PC-3 (cell line): ENCODE results near the gene TRABD2B. TPM values are rescaled to one million over a fixed set of nuclear protein-coding genes. Genes with fewer than 3 reads are reported as not detected.

Experiments
- ATAC-seq: fragments of 200-7000 bp; cut with Tn5 transposase; 2 replicates; pipeline ENCODE4 v1.9.1; 2020; ENCODE audit warnings: mild to moderate bottlenecking, moderate library complexity
- BruUV-seq: library from RNA; stranded (reverse); fragments of 400-500 nt; replicated peaks from 2 replicates; lab custom pipeline; 2021; lab: Mats Ljungman, UMichigan
- CTCF ChIA-PET: fragments of 300-600 bp; sonication (Branson Sonifier 250); formaldehyde crosslinking; loops from one replicate; lab custom pipeline; 2022; ENCODE audit warnings: antibody characterized with exemption; lab: Charles Lee
- POLR2A ChIA-PET: fragments of 300-600 bp; sonication (Branson Sonifier 250); formaldehyde crosslinking; loops from one replicate; lab custom pipeline; 2022; ENCODE audit warnings: antibody characterized with exemption; ENCODE audit not compliant: unreplicated experiment; lab: Charles Lee
- DNase-seq: peaks from one replicate; pipeline ENCODE4 v3.0.0-alpha.2; 2015
- H2AFZ ChIP-seq: fragments of 300-600 bp; sonication (generic); 2 replicates; pipeline ENCODE4 v1.6.0; 2016; ENCODE audit warnings: antibody characterized with exemption, low read length
- H3F3A ChIP-seq: fragments of 300-600 bp; sonication (generic); one replicate; pipeline ENCODE4 v1.6.0; 2017; ENCODE audit warnings: antibody characterized with exemption, low read length, control low read depth, mild to moderate bottlenecking; ENCODE audit not compliant: unreplicated experiment
- H3K27ac ChIP-seq: fragments of 300-600 bp; sonication (generic); 2 replicates; pipeline ENCODE4 v1.5.1; 2016; ENCODE audit warnings: mild to moderate bottlenecking, low read length
- H3K27me3 ChIP-seq: fragments of 300-600 bp; sonication (generic); 2 replicates; pipeline ENCODE4 v1.6.1; 2016; ENCODE audit warnings: low read length, mixed read lengths
- H3K36me3 ChIP-seq: fragments of 300-600 bp; sonication (generic); 2 replicates; pipeline ENCODE4 v1.6.1; 2016; ENCODE audit warnings: low read depth, mixed run types, low read length, mixed read lengths
- H3K4me1 ChIP-seq: fragments of 300-600 bp; sonication (generic); 2 replicates; pipeline ENCODE4 v1.5.1; 2016; ENCODE audit warnings: low read length; ENCODE audit not compliant: insufficient read depth
- H3K4me2 ChIP-seq: fragments of 300-600 bp; sonication (generic); 2 replicates; pipeline ENCODE4 v1.6.0; 2016; ENCODE audit warnings: low read length
- H3K4me3 ChIP-seq: fragments of 300-600 bp; sonication (generic); 2 replicates; pipeline ENCODE4 v1.5.1; 2016; ENCODE audit warnings: mild to moderate bottlenecking, low read length, mixed read lengths
- H3K79me2 ChIP-seq: fragments of 300-600 bp; sonication (generic); 2 replicates; pipeline ENCODE4 v1.6.1; 2017; ENCODE audit warnings: low read length, mixed read lengths
- H3K9ac ChIP-seq: fragments of 300-600 bp; sonication (generic); 2 replicates; pipeline ENCODE4 v1.6.0; 2016; ENCODE audit warnings: mild to moderate bottlenecking, low read length
- H3K9me2 ChIP-seq: fragments of 300-600 bp; sonication (generic); replicated peaks from 2 replicates; pipeline ENCODE4 v1.6.1; 2016; ENCODE audit warnings: mixed run types, low read length, mixed read lengths
- H3K9me3 ChIP-seq: fragments of 300-600 bp; sonication (generic); 2 replicates; pipeline ENCODE4 v1.6.1; 2016; ENCODE audit warnings: low read length, mixed read lengths
- H4K20me1 ChIP-seq: fragments of 300-600 bp; sonication (generic); 2 replicates; pipeline ENCODE4 v1.6.1; 2016; ENCODE audit warnings: low read length, mixed read lengths
- EZH2 ChIP-seq: fragments of 300-600 bp; sonication (generic); IDR thresholded peaks from one replicate; pipeline ENCODE4 v1.6.1; 2017; ENCODE audit warnings: antibody characterized with exemption, mild to moderate bottlenecking, low read length; ENCODE audit not compliant: unreplicated experiment
- EZH2phosphoT487 ChIP-seq: fragments of 300-600 bp; sonication (generic); IDR thresholded peaks from 2 replicates; pipeline ENCODE4 v1.6.1; 2018; ENCODE audit warnings: mild to moderate bottlenecking, antibody characterized with exemption, low read length, borderline replicate concordance
- intact Hi-C: fragments of 100-400 bp; cut with micrococcal nuclease; formaldehyde crosslinking; loops from 2 replicates; pipeline ENCODE4 v1.9.0; 2023
- total RNA-seq: library from RNA; depleted of rRNA; stranded (reverse); fragments of >200 nt; gene quantifications from 2 replicates; pipeline ENCODE4 v1.2.3, GENCODE V29; 2014
- TF ChIP-seq, protein P1 (sequence below): fragments of 300-600 bp; sonication (generic); conservative IDR thresholded peaks from 2 replicates; pipeline ENCODE4 v1.5.1; 2017; ENCODE audit warnings: antibody characterized with exemption, low read depth, mild to moderate bottlenecking, low read length

Gene TRABD2B
- total RNA-seq, 1 experiment from 2014 or later = 0.44 TPM

- H3K27ac ChIP-seq = no peak overlapping the region
- BruUV-seq = no TSS peak
- POLR2A ChIA-PET = no interaction called here
- no peaks in the 10 kb centered on the region for H4K20me1 ChIP-seq
- H2AFZ ChIP-seq = no peak overlapping the region
- intact Hi-C loops = no loop called here
- H3K4me2 ChIP-seq = no peak overlapping the region
- H3K9me2 ChIP-seq = no peaks in the 10 kb centered on the region
- no peaks in the 10 kb centered on the region for H3K4me1 ChIP-seq
- CTCF ChIA-PET = no interaction called here
- H3K9me3 ChIP-seq = no peaks in the 10 kb centered on the region
- H3K27me3 ChIP-seq = no peaks in the 10 kb centered on the region
- no peaks in the 10 kb centered on the region for H3K36me3 ChIP-seq
- H3K9ac ChIP-seq = no peak overlapping the region
- no peak for TF ChIP-seq EZH2phosphoT487
- TF ChIP-seq EZH2 = no peak
- TF ChIP-seq, protein P1, sequence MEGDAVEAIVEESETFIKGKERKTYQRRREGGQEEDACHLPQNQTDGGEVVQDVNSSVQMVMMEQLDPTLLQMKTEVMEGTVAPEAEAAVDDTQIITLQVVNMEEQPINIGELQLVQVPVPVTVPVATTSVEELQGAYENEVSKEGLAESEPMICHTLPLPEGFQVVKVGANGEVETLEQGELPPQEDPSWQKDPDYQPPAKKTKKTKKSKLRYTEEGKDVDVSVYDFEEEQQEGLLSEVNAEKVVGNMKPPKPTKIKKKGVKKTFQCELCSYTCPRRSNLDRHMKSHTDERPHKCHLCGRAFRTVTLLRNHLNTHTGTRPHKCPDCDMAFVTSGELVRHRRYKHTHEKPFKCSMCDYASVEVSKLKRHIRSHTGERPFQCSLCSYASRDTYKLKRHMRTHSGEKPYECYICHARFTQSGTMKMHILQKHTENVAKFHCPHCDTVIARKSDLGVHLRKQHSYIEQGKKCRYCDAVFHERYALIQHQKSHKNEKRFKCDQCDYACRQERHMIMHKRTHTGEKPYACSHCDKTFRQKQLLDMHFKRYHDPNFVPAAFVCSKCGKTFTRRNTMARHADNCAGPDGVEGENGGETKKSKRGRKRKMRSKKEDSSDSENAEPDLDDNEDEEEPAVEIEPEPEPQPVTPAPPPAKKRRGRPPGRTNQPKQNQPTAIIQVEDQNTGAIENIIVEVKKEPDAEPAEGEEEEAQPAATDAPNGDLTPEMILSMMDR = no peak
- no peaks in the 10 kb centered on the region for H3F3A ChIP-seq
- no peak for DNase-seq
- no peak overlapping the region for H3K4me3 ChIP-seq
- no peak for ATAC-seq
- no peaks in the 10 kb centered on the region for H3K79me2 ChIP-seq
Measured at GRCh38 chr1:47915677-47916353, 81.4 kb downstream of the TRABD2B start.

DNA sequence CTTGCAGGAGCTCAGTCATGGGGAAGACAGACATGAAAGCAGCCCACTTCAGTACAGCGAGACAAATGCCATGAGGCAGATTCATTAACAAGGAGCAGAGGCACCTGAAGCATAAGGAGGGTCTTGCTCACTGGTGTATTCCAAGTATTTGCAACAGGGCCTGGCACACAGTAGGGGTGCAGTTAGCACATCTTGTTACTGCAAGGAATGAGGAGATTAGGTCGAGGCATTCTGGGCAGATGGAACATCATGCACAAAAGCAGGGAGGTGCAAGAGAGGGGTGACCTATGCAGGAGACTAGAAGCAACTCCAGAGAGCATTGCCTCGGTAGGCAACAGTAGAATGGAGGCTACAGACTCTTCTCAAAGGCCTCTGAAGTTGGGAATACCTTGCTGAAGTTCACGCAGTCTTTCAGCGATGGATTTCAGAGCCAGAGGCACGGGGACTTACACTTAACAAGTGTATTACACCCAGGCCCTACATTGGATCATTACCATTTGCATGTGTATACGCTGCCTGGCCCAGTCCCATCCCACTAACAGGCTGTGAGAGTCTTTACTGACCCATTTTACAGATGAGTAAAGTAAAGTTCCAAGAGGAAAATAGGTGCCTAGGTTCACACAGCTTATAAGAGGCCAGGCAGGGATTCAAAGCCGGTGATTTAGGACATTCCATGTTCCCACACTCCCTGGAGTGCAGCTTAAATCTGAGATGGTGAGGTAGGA, 82.1 kb downstream of the TRABD2B start:
- H3K27me3 ChIP-seq = no peaks in the 10 kb centered on the region
- H3K27ac ChIP-seq = no peak overlapping the region
- TF ChIP-seq, protein P1 = no peak
- TF ChIP-seq EZH2 (no peak), EZH2phosphoT487 (no peak)
- intact Hi-C loops = no loop called here
- H3K79me2 ChIP-seq = no peaks in the 10 kb centered on the region
- no peaks in the 10 kb centered on the region for H3K9me2 ChIP-seq
- H3K4me1 ChIP-seq = no peaks in the 10 kb centered on the region
- H3K9me3 ChIP-seq = no peaks in the 10 kb centered on the region
- no peak overlapping the region for H3K4me3 ChIP-seq
- no peaks in the 10 kb centered on the region for H3K36me3 ChIP-seq
- H2AFZ ChIP-seq = no peak overlapping the region
- no peaks in the 10 kb centered on the region for H3F3A ChIP-seq
- BruUV-seq = no TSS peak
- H4K20me1 ChIP-seq = no peaks in the 10 kb centered on the region
- ChIA-PET CTCF (no interaction called here), POLR2A (no interaction called here)
- H3K4me2 ChIP-seq = no peak overlapping the region
- ATAC-seq (no peak), DNase-seq (no peak)
- H3K9ac ChIP-seq = no peak overlapping the region
